Measurements from ENCODE around the gene SEMA5A.

GRCh38 chr5:9401786-9402472 lies 143.9 kb downstream of the SEMA5A start:
- no peak for TF ChIP-seq CTCF (IDR thresholded peaks at IDR 0.05)
- TF ChIP-seq POLR2A (IDR thresholded peaks at IDR 0.05): no peak

All from lower leg skin (tissue), 3 donors.